ENCODE data around the gene CAPZA3.

- TF ChIP-seq, protein P1, sequence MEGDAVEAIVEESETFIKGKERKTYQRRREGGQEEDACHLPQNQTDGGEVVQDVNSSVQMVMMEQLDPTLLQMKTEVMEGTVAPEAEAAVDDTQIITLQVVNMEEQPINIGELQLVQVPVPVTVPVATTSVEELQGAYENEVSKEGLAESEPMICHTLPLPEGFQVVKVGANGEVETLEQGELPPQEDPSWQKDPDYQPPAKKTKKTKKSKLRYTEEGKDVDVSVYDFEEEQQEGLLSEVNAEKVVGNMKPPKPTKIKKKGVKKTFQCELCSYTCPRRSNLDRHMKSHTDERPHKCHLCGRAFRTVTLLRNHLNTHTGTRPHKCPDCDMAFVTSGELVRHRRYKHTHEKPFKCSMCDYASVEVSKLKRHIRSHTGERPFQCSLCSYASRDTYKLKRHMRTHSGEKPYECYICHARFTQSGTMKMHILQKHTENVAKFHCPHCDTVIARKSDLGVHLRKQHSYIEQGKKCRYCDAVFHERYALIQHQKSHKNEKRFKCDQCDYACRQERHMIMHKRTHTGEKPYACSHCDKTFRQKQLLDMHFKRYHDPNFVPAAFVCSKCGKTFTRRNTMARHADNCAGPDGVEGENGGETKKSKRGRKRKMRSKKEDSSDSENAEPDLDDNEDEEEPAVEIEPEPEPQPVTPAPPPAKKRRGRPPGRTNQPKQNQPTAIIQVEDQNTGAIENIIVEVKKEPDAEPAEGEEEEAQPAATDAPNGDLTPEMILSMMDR (IDR thresholded peaks at IDR 0.05; ENCODE audit: borderline replicate concordance, extremely low read depth, low read length, poor library complexity, severe bottlenecking): no peak
- TF ChIP-seq EZH2 (IDR thresholded peaks at IDR 0.05; ENCODE audit: borderline replicate concordance, low read depth, low read length, severe bottlenecking): no peak
Observed at GRCh38 chr12:18703911-18704310, 34.0 kb upstream of the CAPZA3 start.

Data from DND-41 (cell line).